H1 (cell line): ENCODE measurements around the gene MAGI1. TPM values are rescaled to one million over a fixed set of nuclear protein-coding genes. Genes with fewer than 3 reads are reported as not detected.

Experiments used
- CTCF ChIA-PET: fragments of 300-600 bp; sonication (Branson Sonifier 250); formaldehyde crosslinking; loops from one replicate; lab custom pipeline; 2021; ENCODE audit not compliant: partially characterized antibody; lab: Charles Lee
- POLR2A ChIA-PET: fragments of 300-600 bp; sonication (Branson Sonifier 250); formaldehyde crosslinking; loops from one replicate; lab custom pipeline; 2021; ENCODE audit warnings: inconsistent platforms; ENCODE audit not compliant: partially characterized antibody; lab: Charles Lee
- DNase-seq, 2 experiments: peaks; one replicate each; pipeline versions ENCODE4 v3.0.0 to v3.0.0-alpha.2; 2010 to 2022; ENCODE audit warnings: low spot score in 2 of 2, low read depth in 1 of 2, mixed read lengths in 1 of 2
- FAIRE-seq: peaks from 2 replicates; lab custom pipeline; 2011; peaks lifted over from hg19 to GRCh38; lab: Jason Lieb, UNC
- H2AFZ ChIP-seq: 2 replicates; pipeline ENCODE4 v1.8.1; 2012; ENCODE audit warnings: low read length, inconsistent platforms
- H2AK5ac ChIP-seq: 2 replicates; pipeline ENCODE4 v1.6.1; 2013; ENCODE audit warnings: low read depth, low read length
- H2BK120ac ChIP-seq: replicated peaks from 2 replicates; pipeline ENCODE3; 2013; ENCODE audit warnings: low read depth, low read length, inconsistent platforms
- H2BK12ac ChIP-seq: 2 replicates; pipeline ENCODE4 v1.6.1; 2013; ENCODE audit warnings: low read depth, low read length
- H2BK15ac ChIP-seq: 2 replicates; pipeline ENCODE4 v1.6.1; 2013; ENCODE audit warnings: low read length
- H2BK20ac ChIP-seq: 2 replicates; pipeline ENCODE4 v1.6.1; 2013; ENCODE audit warnings: low read length
- H2BK5ac ChIP-seq: 2 replicates; pipeline ENCODE4 v1.6.1; 2013; ENCODE audit warnings: low read depth, low read length
- H3K14ac ChIP-seq: 2 replicates; pipeline ENCODE4 v1.6.1; 2013; ENCODE audit warnings: inconsistent platforms; ENCODE audit not compliant: insufficient read length
- H3K18ac ChIP-seq: 2 replicates; pipeline ENCODE4 v1.6.1; 2013; ENCODE audit warnings: low read length; ENCODE audit errors: extremely low read depth
- H3K23ac ChIP-seq: 2 replicates; pipeline ENCODE4 v1.6.1; 2013; ENCODE audit warnings: inconsistent platforms; ENCODE audit not compliant: insufficient read length
- H3K23me2 ChIP-seq: 2 replicates; pipeline ENCODE4 v1.6.1; 2013; ENCODE audit warnings: low read depth, low read length
- H3K27ac ChIP-seq: 2 replicates; pipeline ENCODE4 v1.6.1; 2011; ENCODE audit warnings: low read depth, low read length, inconsistent platforms
- H3K27me3 ChIP-seq, 4 experiments: replicated peaks in 1 of 4; 1 replicate in 1 of 4; 2 replicates in 3 of 4; pipeline versions ENCODE4 v1.6.1 to v1.8.1; 2011 to 2013; ENCODE audit warnings: low read length in 3 of 4, mild to moderate bottlenecking in 3 of 4, inconsistent platforms in 2 of 4, mixed read lengths in 2 of 4, moderate library complexity in 1 of 4; ENCODE audit not compliant: control insufficient read depth in 3 of 4, insufficient read depth in 3 of 4; ENCODE audit errors: extremely low read depth in 1 of 4
- H3K36me3 ChIP-seq, 4 experiments: 2 replicates each; pipeline versions ENCODE4 v1.6.1 to v1.8.1; 2011 to 2013; ENCODE audit warnings: mild to moderate bottlenecking in 4 of 4, low read length in 3 of 4, moderate library complexity in 2 of 4, control low read depth in 1 of 4, inconsistent platforms in 1 of 4; ENCODE audit not compliant: insufficient read depth in 4 of 4, control insufficient read depth in 2 of 4
- H3K4ac ChIP-seq: replicated peaks from 2 replicates; pipeline ENCODE3; 2013; ENCODE audit warnings: low read length, low read depth, mixed read lengths, inconsistent platforms; ENCODE audit not compliant: insufficient read length
- H3K4me1 ChIP-seq, 4 experiments: replicated peaks in 1 of 4; 1 replicate in 1 of 4; 2 replicates in 3 of 4; pipeline versions ENCODE4 v1.6.1 to v1.8.1; 2011 to 2013; ENCODE audit warnings: low read length in 3 of 4, inconsistent platforms in 2 of 4, mixed read lengths in 1 of 4; ENCODE audit not compliant: insufficient read depth in 4 of 4, control insufficient read depth in 3 of 4
- H3K4me2 ChIP-seq, 2 experiments: 2 replicates each; pipeline versions ENCODE4 v1.6.1 to v1.8.1; 2011 to 2013; ENCODE audit warnings: low read depth in 2 of 2, low read length in 2 of 2, control low read depth in 1 of 2, inconsistent platforms in 1 of 2, mild to moderate bottlenecking in 1 of 2; ENCODE audit not compliant: insufficient read depth in 1 of 2
- H3K4me3 ChIP-seq, 4 experiments: fragments of 200-600, 300-600 bp in 1 of 4; sonication (generic), shearing (Covaris generic), sonication (Bioruptor Twin) in 1 of 4; 2 replicates each; pipeline versions ENCODE4 v1.5.1 to v1.8.1; 2011 to 2016; ENCODE audit warnings: low read length in 4 of 4, low read depth in 3 of 4, control low read depth in 2 of 4, inconsistent platforms in 2 of 4, mild to moderate bottlenecking in 2 of 4, mixed read lengths in 1 of 4, moderate library complexity in 1 of 4; ENCODE audit not compliant: insufficient read depth in 2 of 4; ENCODE audit errors: extremely low read depth in 1 of 4
- H3K56ac ChIP-seq: replicated peaks from 2 replicates; pipeline ENCODE3; 2013; ENCODE audit warnings: low read depth, mild to moderate bottlenecking, mixed read lengths, low read length, inconsistent platforms; ENCODE audit not compliant: insufficient read length
- H3K79me1 ChIP-seq: 2 replicates; pipeline ENCODE4 v1.6.1; 2013; ENCODE audit warnings: low read depth, low read length, control low read depth
- H3K79me2 ChIP-seq, 2 experiments: 2 replicates each; pipeline versions ENCODE4 v1.6.1 to v1.8.1; 2012 to 2013; ENCODE audit warnings: low read length in 2 of 2, mild to moderate bottlenecking in 2 of 2, inconsistent platforms in 1 of 2; ENCODE audit not compliant: insufficient read depth in 2 of 2, control insufficient read depth in 1 of 2
- H3K9ac ChIP-seq, 4 experiments: replicated peaks in 1 of 4; 1 replicate in 1 of 4; 2 replicates in 3 of 4; pipeline versions ENCODE4 v1.6.1 to v1.8.1; 2011 to 2013; ENCODE audit warnings: low read depth in 3 of 4, low read length in 3 of 4, control low read depth in 2 of 4, mild to moderate bottlenecking in 2 of 4, moderate library complexity in 2 of 4, inconsistent platforms in 1 of 4; ENCODE audit errors: extremely low read depth in 1 of 4
- H3K9me3 ChIP-seq, 2 experiments: 2 replicates each; pipeline versions ENCODE4 v1.6.1 to v1.8.1; 2012 to 2013; ENCODE audit warnings: mild to moderate bottlenecking in 2 of 2, moderate library complexity in 2 of 2, control low read depth in 1 of 2, inconsistent platforms in 1 of 2, low read depth in 1 of 2, low read length in 1 of 2, mixed read lengths in 1 of 2; ENCODE audit not compliant: insufficient read depth in 2 of 2
- H4K20me1 ChIP-seq, 2 experiments: replicated peaks in 1 of 2; 2 replicates each; pipeline versions ENCODE3 to v1.8.1; 2011 to 2013; ENCODE audit warnings: inconsistent platforms in 2 of 2, low read length in 2 of 2, mild to moderate bottlenecking in 1 of 2; ENCODE audit not compliant: insufficient read depth in 2 of 2, control insufficient read depth in 1 of 2
- H4K5ac ChIP-seq: 2 replicates; pipeline ENCODE4 v1.6.1; 2013; ENCODE audit warnings: low read length, low read depth, mixed read lengths, inconsistent platforms; ENCODE audit not compliant: insufficient read length
- H4K8ac ChIP-seq: 2 replicates; pipeline ENCODE4 v1.8.0; 2013; ENCODE audit warnings: mild to moderate bottlenecking, moderate library complexity, low read length, inconsistent platforms; ENCODE audit not compliant: insufficient read depth; ENCODE audit errors: extremely low read depth
- H4K91ac ChIP-seq: replicated peaks from 2 replicates; pipeline ENCODE3; 2013; ENCODE audit warnings: low read length, mixed read lengths, inconsistent platforms; ENCODE audit not compliant: insufficient read length
- BACH1 ChIP-seq: IDR thresholded peaks from 2 replicates; pipeline ENCODE4 v1.6.1; 2012; ENCODE audit warnings: low read length, improper control_type of control experiment
- EZH2 ChIP-seq: fragments of 200-600 bp; sonication (generic); IDR thresholded peaks from 2 replicates; pipeline ENCODE4 v1.7.1; 2012; ENCODE audit warnings: low read depth, mild to moderate bottlenecking, moderate library complexity, low read length, inconsistent platforms; ENCODE audit not compliant: severe bottlenecking
- JUND ChIP-seq: IDR thresholded peaks from 2 replicates; pipeline ENCODE4 v1.6.1; 2011; ENCODE audit warnings: mild to moderate bottlenecking, improper control_type of control experiment, low read length
- KDM4A ChIP-seq: IDR thresholded peaks from one replicate; pipeline ENCODE4 v1.7.1; 2012; ENCODE audit warnings: low read depth, mild to moderate bottlenecking, moderate library complexity, low read length, inconsistent platforms; ENCODE audit not compliant: severe bottlenecking
- MAX ChIP-seq: IDR thresholded peaks from 2 replicates; pipeline ENCODE4 v1.6.1; 2012; ENCODE audit warnings: inconsistent platforms
- NRF1 ChIP-seq: IDR thresholded peaks from 2 replicates; pipeline ENCODE4 v1.6.1; 2011; ENCODE audit warnings: mild to moderate bottlenecking, low read depth, low read length, improper control_type of control experiment
- POLR2AphosphoS5 ChIP-seq: IDR thresholded peaks from 2 replicates; pipeline ENCODE4 v1.6.1; 2011; ENCODE audit warnings: low read depth, low read length
- RBBP5 ChIP-seq: IDR thresholded peaks from 2 replicates; pipeline ENCODE4 v1.7.1; 2012; ENCODE audit warnings: low read depth, mild to moderate bottlenecking, inconsistent platforms, low read length, moderate library complexity, borderline replicate concordance
- SP2 ChIP-seq: IDR thresholded peaks from 2 replicates; pipeline ENCODE4 v1.6.1; 2012; ENCODE audit warnings: mild to moderate bottlenecking, low read length, inconsistent platforms
- TAF1 ChIP-seq: IDR thresholded peaks from 2 replicates; pipeline ENCODE4 v1.6.1; 2011; ENCODE audit warnings: mild to moderate bottlenecking, low read depth, low read length
- WGBS, 2 experiments: shearing (Covaris generic) in 1 of 2; methylation state at CpG; one replicate each; pipeline versions ENCODE4 v1.1.6 to v1.1.7; 2013 to 2015; ENCODE audit warnings: low lambda C conversion rate in 2 of 2, mixed read lengths in 2 of 2, inconsistent platforms in 1 of 2, low coverage in 1 of 2, missing lambda C conversion rate in 1 of 2; ENCODE audit not compliant: insufficient replicate concordance in 2 of 2, insufficient coverage in 1 of 2, insufficient read length in 1 of 2; ENCODE audit errors: extremely low coverage in 1 of 2, missing lambda C conversion rate in 1 of 2; 5-methylcytosine and 5-hydroxymethylcytosine counted together
- polyA plus RNA-seq, 7 experiments: library from polyadenylated mRNA; depleted of rRNA in 3 of 7; stranded (reverse) in 5 of 7; unstranded in 2 of 7; fragments of >200 nt in 5 of 7; fragments of 200-250 nt in 2 of 7; gene quantifications; 1 replicate in 5 of 7; 2 replicates in 1 of 7; 4 replicates in 1 of 7; pipeline versions ENCODE4 v1.2.1 to v1.2.3, GENCODE V29; 2011 to 2013; ENCODE audit warnings: missing spikeins in 2 of 7, mixed read lengths in 2 of 7
- total RNA-seq: library from RNA; stranded (reverse); fragmentation: NEBNext Ultra II Directional; extraction: Animal tissue kit (Norgen Biotek cat#: 25700); gene quantifications from 2 replicates; pipeline ENCODE4 v1.2.1, GENCODE V29; 2021

The MAGI1 gene
- total and polyA plus RNA-seq, 2 of the 8 experiments (the other 6 are each of a cell fraction or from before 2014, with no cell fraction given), result 19.8 to 78.0 TPM

GRCh38 chr3:65714134-65714533 is 324.6 kb downstream of the MAGI1 start:
- H3K56ac ChIP-seq, result no peak overlapping the region
- TF ChIP-seq BACH1 (no peak), RBBP5 (no peak), EZH2 (no peak), POLR2AphosphoS5 (no peak), KDM4A (no peak), NRF1 (no peak), SP2 (no peak), JUND (no peak), MAX (no peak), TAF1 (no peak)
- ChIA-PET POLR2A (interaction anchor here (0.7 kb wide), 1 partner anchor 13 kb away, joined by 3 read pairs; no protein-coding TSS in a partner anchor), CTCF (interaction anchor here (0.7 to 2.2 kb wide), 4 partner anchors 18 to 274 kb away, joined by 3 to 5 read pairs (median 4); no protein-coding TSS in a partner anchor)
- H4K5ac ChIP-seq, result no peak overlapping the region
- no peak overlapping the region for H3K4me3 ChIP-seq
- DNase-seq (no peak), FAIRE-seq (no peak)
- H3K9me3 ChIP-seq, result no peaks in the 10 kb centered on the region
- no peak overlapping the region for H3K18ac ChIP-seq
- H3K4me2 ChIP-seq, result no peak overlapping the region
- peaks cover 3 to 14% (median 11%) of the 10 kb centered on the region in 4 experiments; a peak in 6 of 7 replicates for H3K4me1 ChIP-seq
- H3K9ac ChIP-seq, result no peak overlapping the region
- no peak overlapping the region for H4K91ac ChIP-seq
- no peak overlapping the region for H3K4ac ChIP-seq
- H3K27ac ChIP-seq, result no peak overlapping the region; the same call in 1 of the 2 replicates
- H3K14ac ChIP-seq, result no peak overlapping the region
- no peak overlapping the region for H2BK12ac ChIP-seq
- H3K79me2 ChIP-seq, result no peaks in the 10 kb centered on the region; a peak in 1 of 4 replicates
- no peak overlapping the region for H2AFZ ChIP-seq
- H3K27me3 ChIP-seq, result no peaks in the 10 kb centered on the region
- 91% methylated on average over 6 of the region's 6 CpGs; no CpG with 5 or more reads in 1 of the 2 experiments for WGBS, 2 experiments
- no peak overlapping the region for H2BK120ac ChIP-seq
- no peak overlapping the region for H2BK5ac ChIP-seq
- H3K23me2 ChIP-seq, result no peaks in the 10 kb centered on the region
- H2BK15ac ChIP-seq, result no peak overlapping the region
- H4K8ac ChIP-seq, result no peak overlapping the region; the same call in 1 of the 2 replicates
- peak overlapping the region; percentile 86; the same call in 1 of the 2 replicates for H2AK5ac ChIP-seq
- no peaks in the 10 kb centered on the region for H4K20me1 ChIP-seq
- no peaks in the 10 kb centered on the region for H3K36me3 ChIP-seq
- H3K23ac ChIP-seq, result no peak overlapping the region
- H3K79me1 ChIP-seq, result no peaks in the 10 kb centered on the region; the same call in 1 of the 2 replicates
- no peak overlapping the region for H2BK20ac ChIP-seq
